PC-9 (cell line): Measurements from ENCODE around the gene FAM168A. TPM values are rescaled to one million over a fixed set of nuclear protein-coding genes. Genes with fewer than 3 reads are reported as not detected.

Source experiments
- BruUV-seq: library from RNA; stranded (reverse); fragments of 400-500 nt; replicated peaks from 2 replicates; lab custom pipeline; 2021; lab: Mats Ljungman, UMichigan
- CTCF ChIA-PET: fragments of 300-600 bp; sonication (Branson Sonifier 250); formaldehyde crosslinking; loops from one replicate; lab custom pipeline; 2022; ENCODE audit warnings: antibody characterized with exemption; lab: Charles Lee
- POLR2A ChIA-PET: fragments of 300-600 bp; sonication (Branson Sonifier 250); formaldehyde crosslinking; loops from one replicate; lab custom pipeline; 2022; ENCODE audit warnings: antibody characterized with exemption; ENCODE audit not compliant: unreplicated experiment; lab: Charles Lee
- DNase-seq, 2 experiments: peaks; one replicate each; pipeline versions ENCODE4 v3.0.0 to v3.0.0-alpha.2; 2015 to 2022; ENCODE audit warnings: mixed read lengths in 1 of 2
- H2AFZ ChIP-seq: fragments of 200-600 bp; sonication (generic); 2 replicates; pipeline ENCODE4 v1.8.1; 2017; ENCODE audit warnings: antibody characterized with exemption
- H3F3A ChIP-seq: fragments of 200-600 bp; sonication (generic); 2 replicates; pipeline ENCODE4 v1.8.1; 2017; ENCODE audit warnings: antibody characterized with exemption, mild to moderate bottlenecking, low read depth; ENCODE audit not compliant: insufficient read depth
- H3K27ac ChIP-seq: fragments of 200-600 bp; sonication (generic); 2 replicates; pipeline ENCODE4 v1.6.1; 2016; ENCODE audit warnings: mixed run types
- H3K27me3 ChIP-seq: fragments of 200-600 bp; sonication (generic); 2 replicates; pipeline ENCODE4 v1.6.1; 2016; ENCODE audit warnings: low read depth, mixed run types; ENCODE audit not compliant: insufficient read depth
- H3K36me3 ChIP-seq: fragments of 200-600 bp; sonication (generic); 2 replicates; pipeline ENCODE4 v1.6.1; 2016; ENCODE audit warnings: low read depth, mixed run types
- H3K4me1 ChIP-seq: fragments of 200-600 bp; sonication (generic); replicated peaks from 2 replicates; pipeline ENCODE4 v1.6.1; 2016; ENCODE audit warnings: mixed run types; ENCODE audit not compliant: insufficient read depth
- H3K4me2 ChIP-seq: fragments of 200-600 bp; sonication (generic); 2 replicates; pipeline ENCODE4 v1.6.1; 2017; ENCODE audit warnings: mixed run types
- H3K4me3 ChIP-seq: fragments of 200-600 bp; sonication (generic); 2 replicates; pipeline ENCODE4 v1.6.1; 2016; ENCODE audit warnings: mixed run types
- H3K79me2 ChIP-seq: fragments of 200-600 bp; sonication (generic); 2 replicates; pipeline ENCODE4 v1.6.1; 2017; ENCODE audit warnings: low read depth, mixed run types
- H3K9me2 ChIP-seq: fragments of 200-600 bp; sonication (generic); 2 replicates; pipeline ENCODE4 v1.8.1; 2017; ENCODE audit warnings: mild to moderate bottlenecking; ENCODE audit not compliant: insufficient read depth
- H3K9me3 ChIP-seq: fragments of 200-600 bp; sonication (generic); 2 replicates; pipeline ENCODE4 v1.8.1; 2016; ENCODE audit warnings: low read depth; ENCODE audit not compliant: insufficient read depth
- H4K20me1 ChIP-seq: fragments of 200-600 bp; sonication (generic); 2 replicates; pipeline ENCODE4 v1.8.1; 2017; ENCODE audit not compliant: insufficient read depth
- EZH2 ChIP-seq: fragments of 200-600 bp; sonication (generic); IDR thresholded peaks from 2 replicates; pipeline ENCODE4 v1.8.0; 2017; ENCODE audit warnings: antibody characterized with exemption, low read depth
- intact Hi-C: fragments of 100-400 bp; cut with micrococcal nuclease; formaldehyde crosslinking; loops from one replicate; pipeline ENCODE4 v1.10.0; 2022; ENCODE audit not compliant: unreplicated experiment
- total RNA-seq: library from RNA; stranded (reverse); gene quantifications from 2 replicates; pipeline ENCODE4 v1.2.3, GENCODE V29; 2021
- TF ChIP-seq, protein P1 (sequence below): fragments of 200-600 bp; sonication (generic); conservative IDR thresholded peaks from 2 replicates; pipeline ENCODE4 v1.6.1; 2017; ENCODE audit warnings: mixed run types, antibody characterized with exemption, mild to moderate bottlenecking, moderate library complexity

FAM168A gene
- total RNA-seq, 1 experiment from 2014 or later: 51.2 TPM

DNA sequence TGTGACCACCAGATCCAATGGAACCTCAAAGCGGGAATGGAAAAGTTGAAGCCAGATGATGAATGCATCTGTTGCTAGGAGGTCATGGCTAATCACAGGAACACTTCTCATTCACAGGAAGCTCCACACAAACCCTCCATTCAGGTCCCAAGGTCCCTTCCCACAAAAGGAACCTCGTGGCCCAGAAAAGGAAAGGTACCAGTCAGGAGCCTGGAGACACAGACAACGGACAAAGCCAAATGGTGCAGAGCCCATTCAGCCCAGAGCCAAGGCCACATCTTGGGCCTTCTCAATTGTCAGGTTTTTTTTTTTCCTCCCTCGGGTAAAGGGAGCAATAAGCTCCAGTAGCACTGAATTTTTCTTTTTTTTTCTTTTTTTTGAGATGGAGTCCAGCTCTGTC lies 87.0 kb downstream of the FAM168A start:
- H3K4me3 ChIP-seq: no peak overlapping the region
- CTCF ChIA-PET: no interaction called here
- no peak overlapping the region for H3K4me2 ChIP-seq
- no peak overlapping the region for H3K27ac ChIP-seq
- H3K27me3 ChIP-seq: no peaks in the 10 kb centered on the region
- DNase-seq: no peak
- BruUV-seq: no TSS peak
- POLR2A ChIA-PET: no interaction called here
- no peaks in the 10 kb centered on the region for H3F3A ChIP-seq
- no peaks in the 10 kb centered on the region for H4K20me1 ChIP-seq
- TF ChIP-seq, protein P1, sequence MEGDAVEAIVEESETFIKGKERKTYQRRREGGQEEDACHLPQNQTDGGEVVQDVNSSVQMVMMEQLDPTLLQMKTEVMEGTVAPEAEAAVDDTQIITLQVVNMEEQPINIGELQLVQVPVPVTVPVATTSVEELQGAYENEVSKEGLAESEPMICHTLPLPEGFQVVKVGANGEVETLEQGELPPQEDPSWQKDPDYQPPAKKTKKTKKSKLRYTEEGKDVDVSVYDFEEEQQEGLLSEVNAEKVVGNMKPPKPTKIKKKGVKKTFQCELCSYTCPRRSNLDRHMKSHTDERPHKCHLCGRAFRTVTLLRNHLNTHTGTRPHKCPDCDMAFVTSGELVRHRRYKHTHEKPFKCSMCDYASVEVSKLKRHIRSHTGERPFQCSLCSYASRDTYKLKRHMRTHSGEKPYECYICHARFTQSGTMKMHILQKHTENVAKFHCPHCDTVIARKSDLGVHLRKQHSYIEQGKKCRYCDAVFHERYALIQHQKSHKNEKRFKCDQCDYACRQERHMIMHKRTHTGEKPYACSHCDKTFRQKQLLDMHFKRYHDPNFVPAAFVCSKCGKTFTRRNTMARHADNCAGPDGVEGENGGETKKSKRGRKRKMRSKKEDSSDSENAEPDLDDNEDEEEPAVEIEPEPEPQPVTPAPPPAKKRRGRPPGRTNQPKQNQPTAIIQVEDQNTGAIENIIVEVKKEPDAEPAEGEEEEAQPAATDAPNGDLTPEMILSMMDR: no peak
- no peak for TF ChIP-seq EZH2
- no peak overlapping the region for H2AFZ ChIP-seq
- no peaks in the 10 kb centered on the region for H3K9me3 ChIP-seq
- intact Hi-C loops: no loop called here
- H3K4me1 ChIP-seq: no peaks in the 10 kb centered on the region
- H3K9me2 ChIP-seq: no peaks in the 10 kb centered on the region
- H3K79me2 ChIP-seq: no peaks in the 10 kb centered on the region
- H3K36me3 ChIP-seq: no peaks in the 10 kb centered on the region

GRCh38 chr11:73510106-73510505 lies 87.8 kb downstream of the FAM168A start:
- Histone ChIP-seq H3K27ac (no peak overlapping the region), H3K4me3 (no peak overlapping the region), H3K36me3 (no peaks in the 10 kb centered on the region), H3K4me1 (no peaks in the 10 kb centered on the region), H3F3A (no peaks in the 10 kb centered on the region), H4K20me1 (no peaks in the 10 kb centered on the region), H3K4me2 (no peak overlapping the region), H3K9me3 (no peaks in the 10 kb centered on the region), H3K27me3 (no peaks in the 10 kb centered on the region), H3K79me2 (no peaks in the 10 kb centered on the region), H3K9me2 (no peaks in the 10 kb centered on the region), H2AFZ (no peak overlapping the region)
- no TSS peak for BruUV-seq
- POLR2A ChIA-PET: no interaction called here
- CTCF ChIA-PET: no interaction called here
- DNase-seq: no peak
- TF ChIP-seq, protein P1: no peak
- no peak for TF ChIP-seq EZH2
- intact Hi-C loops: no loop called here

DNA sequence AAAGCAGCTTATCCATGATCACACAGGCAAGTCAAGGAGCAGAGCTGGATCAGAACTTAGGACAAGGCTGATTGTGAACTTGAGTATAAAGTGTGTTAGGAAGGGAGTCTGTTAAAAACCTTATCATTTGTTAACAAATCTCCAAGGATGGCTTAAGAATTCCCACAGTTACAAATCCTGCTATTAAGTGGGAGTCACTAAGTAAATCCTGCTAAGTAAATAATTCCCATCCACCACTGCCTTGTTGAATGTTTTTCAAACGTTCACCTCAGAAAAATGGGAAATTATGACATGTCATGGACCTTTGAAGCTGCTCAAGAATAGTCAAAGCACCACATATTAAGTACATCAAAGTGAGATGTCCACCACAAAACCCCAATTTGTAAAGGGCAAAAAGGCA lies 88.7 kb downstream of the FAM168A start:
- TF ChIP-seq, protein P1: no peak
- TF ChIP-seq EZH2: no peak
- Histone ChIP-seq H3K4me3 (no peak overlapping the region), H3F3A (no peaks in the 10 kb centered on the region), H3K4me1 (no peaks in the 10 kb centered on the region), H4K20me1 (no peaks in the 10 kb centered on the region), H3K79me2 (no peaks in the 10 kb centered on the region), H3K9me3 (no peaks in the 10 kb centered on the region), H3K9me2 (no peaks in the 10 kb centered on the region), H2AFZ (no peak overlapping the region), H3K27me3 (no peaks in the 10 kb centered on the region), H3K4me2 (no peak overlapping the region), H3K36me3 (no peaks in the 10 kb centered on the region), H3K27ac (no peak overlapping the region)
- CTCF ChIA-PET: no interaction called here
- POLR2A ChIA-PET: interaction anchor here (0.7 kb wide), 1 partner anchor 21 kb away, joined by 4 read pairs; no protein-coding TSS in a partner anchor
- no TSS peak for BruUV-seq
- DNase-seq: no peak
- intact Hi-C loops: no loop called here
